Measurements from ENCODE around the gene HBM. TPM values are rescaled to one million over a fixed set of nuclear protein-coding genes. Genes with fewer than 3 reads are reported as not detected.

HBM gene
- total RNA-seq, 1 experiment from 2014 or later, result not detected

DNA sequence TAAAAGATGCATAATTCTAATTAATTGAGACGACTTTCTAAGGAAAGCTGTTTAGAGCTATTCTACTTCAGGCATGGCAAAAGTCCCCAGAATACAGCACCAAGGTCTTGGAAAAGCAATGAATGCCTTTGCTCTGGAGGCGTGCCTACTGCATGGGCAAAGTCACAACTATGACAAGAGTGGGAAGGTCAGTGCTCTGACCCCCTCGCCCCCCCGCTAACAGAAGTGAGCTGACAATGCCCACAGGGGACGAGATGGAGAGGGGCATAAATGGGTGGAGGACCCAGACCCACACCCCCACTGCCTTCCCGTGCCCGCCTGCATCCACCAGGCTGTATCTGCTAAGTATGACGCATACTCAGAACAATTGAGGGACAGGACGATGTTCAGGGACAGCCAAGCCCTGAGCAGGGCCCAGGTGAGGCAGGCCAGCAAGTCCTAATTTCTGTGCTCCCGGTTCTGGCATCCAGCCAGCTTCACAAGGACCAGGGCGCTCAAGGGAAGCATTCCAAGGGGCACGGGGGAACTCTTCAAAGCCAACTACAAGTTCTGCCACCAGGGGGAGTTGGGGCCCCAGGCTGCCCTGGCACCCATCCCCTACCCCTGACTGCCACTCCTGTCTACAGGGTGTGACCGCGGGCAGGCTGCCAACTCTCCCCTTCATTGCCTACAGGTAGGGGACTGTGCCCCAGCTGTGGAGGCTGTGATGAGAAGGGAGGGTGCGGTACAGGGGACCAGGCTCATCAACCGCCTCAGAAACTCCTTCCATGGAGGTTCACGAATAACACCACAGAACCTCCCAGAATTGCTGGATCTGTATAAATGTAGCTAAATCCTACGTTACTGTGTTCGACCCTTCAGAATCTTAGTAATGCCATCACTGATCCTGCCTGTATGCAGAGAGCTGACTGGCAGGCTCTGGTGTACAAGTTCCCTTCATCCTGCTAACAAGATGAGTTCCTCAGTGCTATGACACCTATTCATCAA lies 48.1 kb upstream of the HBM start:
- no peak overlapping the region for H4K8ac ChIP-seq (replicated peaks; ENCODE audit: insufficient read length, low read depth, low read length)
- no peak overlapping the region for H3K23ac ChIP-seq (ENCODE audit: insufficient read length, low read depth, low read length)
- no peaks in the 10 kb centered on the region for H3K27me3 Mint-ChIP-seq (ENCODE audit: low read depth)
- H2AFZ ChIP-seq (ENCODE audit: low read length), result no peak overlapping the region
- no peak overlapping the region for H4K5ac ChIP-seq (ENCODE audit: insufficient read length, low read depth, low read length)
- no peak overlapping the region for H2BK120ac ChIP-seq (ENCODE audit: low read depth, low read length, poor library complexity, severe bottlenecking)
- H3K36me3 Mint-ChIP-seq (ENCODE audit: insufficient read depth in 1 of 3, low read depth in 3 of 3), result peaks cover 0 to 30% (median 12%) of the 10 kb centered on the region in 3 experiments; a peak in 5 of 7 replicates
- no peak overlapping the region for H3K4ac ChIP-seq (ENCODE audit: low read depth, low read length)
- H3K9ac ChIP-seq (ENCODE audit: extremely low read depth, insufficient read length, low read length), result no peak overlapping the region
- H3K27ac Mint-ChIP-seq, result no peak overlapping the region
- no peaks in the 10 kb centered on the region for H3K23me2 ChIP-seq (ENCODE audit: insufficient read length, low read depth, low read length, poor library complexity, severe bottlenecking)
- H2BK5ac ChIP-seq (ENCODE audit: insufficient read length, low read length), result no peak overlapping the region
- H3K79me1 ChIP-seq (ENCODE audit: insufficient read depth, low read depth, low read length, poor library complexity, severe bottlenecking), result no peaks in the 10 kb centered on the region
- TF ChIP-seq, protein P1, sequence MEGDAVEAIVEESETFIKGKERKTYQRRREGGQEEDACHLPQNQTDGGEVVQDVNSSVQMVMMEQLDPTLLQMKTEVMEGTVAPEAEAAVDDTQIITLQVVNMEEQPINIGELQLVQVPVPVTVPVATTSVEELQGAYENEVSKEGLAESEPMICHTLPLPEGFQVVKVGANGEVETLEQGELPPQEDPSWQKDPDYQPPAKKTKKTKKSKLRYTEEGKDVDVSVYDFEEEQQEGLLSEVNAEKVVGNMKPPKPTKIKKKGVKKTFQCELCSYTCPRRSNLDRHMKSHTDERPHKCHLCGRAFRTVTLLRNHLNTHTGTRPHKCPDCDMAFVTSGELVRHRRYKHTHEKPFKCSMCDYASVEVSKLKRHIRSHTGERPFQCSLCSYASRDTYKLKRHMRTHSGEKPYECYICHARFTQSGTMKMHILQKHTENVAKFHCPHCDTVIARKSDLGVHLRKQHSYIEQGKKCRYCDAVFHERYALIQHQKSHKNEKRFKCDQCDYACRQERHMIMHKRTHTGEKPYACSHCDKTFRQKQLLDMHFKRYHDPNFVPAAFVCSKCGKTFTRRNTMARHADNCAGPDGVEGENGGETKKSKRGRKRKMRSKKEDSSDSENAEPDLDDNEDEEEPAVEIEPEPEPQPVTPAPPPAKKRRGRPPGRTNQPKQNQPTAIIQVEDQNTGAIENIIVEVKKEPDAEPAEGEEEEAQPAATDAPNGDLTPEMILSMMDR (conservative IDR thresholded peaks at IDR 0.05), result peak; percentile 92
- H2AK5ac ChIP-seq (ENCODE audit: insufficient read length, low read length), result no peak overlapping the region
- H2BK12ac ChIP-seq (ENCODE audit: insufficient read length, low read depth, low read length), result no peak overlapping the region
- H3K4me1 ChIP-seq (ENCODE audit: insufficient read depth, low read length), result peaks cover 2% of the 10 kb centered on the region; the same call in 1 of the 2 replicates
- no peak overlapping the region for H3K4me2 ChIP-seq (ENCODE audit: insufficient read depth, insufficient read length, low read length)
- H3K27ac ChIP-seq (ENCODE audit: insufficient read length, low read depth, low read length), result no peak overlapping the region
- H3K9me3 ChIP-seq (ENCODE audit: control insufficient read depth, low read depth, low read length), result no peaks in the 10 kb centered on the region
- H3K4me3 Mint-ChIP-seq, result no peak overlapping the region
- no peak overlapping the region for H3K14ac ChIP-seq (ENCODE audit: insufficient read depth, low read length)
- no CpG with 5 or more reads among the region's 19 CpGs for WGBS (ENCODE audit: extremely low coverage, insufficient read length, low lambda C conversion rate)
- no peak overlapping the region for H3K56ac ChIP-seq (ENCODE audit: insufficient read length, low read depth, low read length)
- no peaks in the 10 kb centered on the region for H4K20me1 ChIP-seq (ENCODE audit: control insufficient read depth, insufficient read depth, insufficient read length)
- H3K18ac ChIP-seq (ENCODE audit: insufficient read length, low read depth, low read length), result no peak overlapping the region
- H3K79me2 ChIP-seq (ENCODE audit: insufficient read depth, low read length), result no peaks in the 10 kb centered on the region
- no peak overlapping the region for H3T11ph ChIP-seq (ENCODE audit: low read length)
- H2BK15ac ChIP-seq (ENCODE audit: low read depth, low read length), result no peak overlapping the region
- DNase-seq, result peak; percentile 81
- no peaks in the 10 kb centered on the region for H3K27me3 ChIP-seq (ENCODE audit: insufficient read depth, low read length)
- H2BK20ac ChIP-seq (ENCODE audit: low read depth, low read length, poor library complexity, severe bottlenecking), result no peak overlapping the region
- H3K9me3 Mint-ChIP-seq, result no peaks in the 10 kb centered on the region
- H4K91ac ChIP-seq (ENCODE audit: insufficient read length, low read depth, low read length), result no peak overlapping the region
- peaks cover 6 to 10% of the 10 kb centered on the region in 2 experiments for H3K4me1 Mint-ChIP-seq
